NT2/D1 (cell line): Measurements from ENCODE around the gene ZNF23.

Experiments used
- SUZ12 ChIP-seq: IDR thresholded peaks from 2 replicates; pipeline ENCODE4 v1.6.1; 2011; ENCODE audit not compliant: insufficient read length, insufficient read depth; ENCODE audit errors: extremely low read depth
- YY1 ChIP-seq: IDR thresholded peaks from 2 replicates; pipeline ENCODE4 v1.6.1; 2011; ENCODE audit not compliant: insufficient read length, insufficient read depth
- ZNF274 ChIP-seq: IDR thresholded peaks from 2 replicates; pipeline ENCODE4 v1.6.1; 2011; ENCODE audit warnings: mild to moderate bottlenecking, low read depth, low read length

DNA sequence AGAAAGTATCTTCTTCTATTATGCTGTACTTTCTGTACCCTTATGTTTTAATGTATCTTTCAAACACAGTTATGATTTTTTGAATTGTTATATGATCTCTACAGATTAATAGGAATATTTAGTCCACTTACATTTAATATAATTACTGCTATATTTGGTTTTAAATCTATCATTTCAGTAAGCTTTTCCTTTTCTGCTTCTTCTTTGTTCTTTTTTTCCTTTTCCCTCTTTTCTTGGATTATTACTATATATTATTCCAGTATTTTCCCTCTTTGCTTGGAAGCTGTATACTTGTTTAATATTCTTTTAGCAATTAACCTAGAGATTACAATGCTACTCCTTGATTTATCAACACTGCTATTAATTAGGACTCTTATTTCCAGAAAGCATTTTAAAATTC is 33.7 kb downstream of the ZNF23 start:
- TF ChIP-seq ZNF274 (no peak), YY1 (no peak), SUZ12 (no peak)
